Coronary artery (tissue), 2 donors: Measurements from ENCODE around the gene SRP68.

Experiments used
- DNase-seq: peaks from one replicate; pipeline ENCODE4 v3.0.0-alpha.2; 2017; ENCODE audit warnings: low spot score
- H3K27ac ChIP-seq, 2 donors: fragments of 200-600 bp; sonication (generic); one replicate each; pipeline ENCODE4 v1.5.1; 2016 to 2019
- H3K4me3 ChIP-seq: fragments of 200-600 bp; sonication (generic); 2 replicates; pipeline ENCODE4 v1.5.1; 2016; ENCODE audit warnings: mild to moderate bottlenecking, moderate library complexity
- CTCF ChIP-seq: fragments of 200-600 bp; sonication (generic); IDR thresholded peaks from one replicate; pipeline ENCODE4 v1.5.1; 2019; ENCODE audit warnings: antibody characterized with exemption

Gene SRP68

GRCh38 chr17:76085066-76085730, 12.9 kb upstream of the SRP68 start:
- no peak for TF ChIP-seq CTCF
- DNase-seq: no peak
- Histone ChIP-seq H3K27ac (no peak overlapping the region), H3K4me3 (no peak overlapping the region)

GRCh38 chr17:76083536-76084182, 11.3 kb upstream of the SRP68 start:
- Histone ChIP-seq H3K27ac (no peak overlapping the region), H3K4me3 (no peak overlapping the region)
- no peak for DNase-seq
- no peak for TF ChIP-seq CTCF

- H3K4me3 ChIP-seq: no peak overlapping the region
- DNase-seq: no peak
- no peak for TF ChIP-seq CTCF
- no peak overlapping the region for H3K27ac ChIP-seq
Measured at GRCh38 chr17:76082326-76083251, 10.3 kb upstream of the SRP68 start.

- H3K4me3 ChIP-seq: no peak overlapping the region
- no peak for DNase-seq
- TF ChIP-seq CTCF: no peak
Measured at GRCh38 chr17:76081295-76082210, 9.2 kb upstream of the SRP68 start.

GRCh38 chr17:76080768-76081287, 8.5 kb upstream of the SRP68 start:
- DNase-seq: no peak
- no peak for TF ChIP-seq CTCF
- H3K4me3 ChIP-seq: no peak overlapping the region
- H3K27ac ChIP-seq: no peak overlapping the region

More at GRCh38 chr17:76081295-76082210, 9.2 kb upstream of the SRP68 start:
- no peak overlapping the region for H3K27ac ChIP-seq
